SIG-M5 treated with dmso at 0.1 percent for 504 hours (cell line): ENCODE data around the gene LIPE.

Experiments used
- DNase-seq: peaks from one replicate; lab custom pipeline; 2025; ENCODE audit not compliant: unreplicated experiment; lab: John Stamatoyannopoulos, UW

LIPE gene

GRCh38 chr19:42445948-42446347, 18.8 kb upstream of the LIPE start:
- DNase-seq = no peak

DNA sequence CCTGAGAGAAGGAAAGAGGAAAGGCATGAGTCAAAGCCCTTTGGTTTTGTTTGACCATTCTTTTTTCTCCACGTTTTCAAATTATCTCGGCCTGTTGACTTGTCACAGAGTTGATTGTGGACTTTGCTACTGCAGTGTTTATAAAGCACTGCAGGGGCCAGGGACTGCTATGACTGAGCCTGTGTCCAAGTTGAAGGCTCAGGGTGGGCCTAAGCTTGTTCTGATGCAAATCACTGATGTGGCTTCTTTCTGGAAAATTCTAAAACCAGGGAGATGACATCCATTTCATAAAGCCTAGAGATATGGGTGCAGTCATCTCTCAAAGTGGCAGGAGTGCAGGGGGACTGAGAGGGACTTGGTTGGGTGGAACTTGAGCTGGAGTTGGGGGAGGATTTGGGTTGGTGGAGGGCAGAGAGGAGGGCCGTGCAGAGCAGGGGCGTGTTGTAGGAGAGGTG, 16.8 kb upstream of the LIPE start:
- no peak for DNase-seq

GRCh38 chr19:42442833-42443232, 15.6 kb upstream of the LIPE start, which contains the start of gene CXCL17:
TSS of gene CXCL17 (minus strand) at chr19:42442946. CDS start at chr19:42442832, 114 bp downstream.
- DNase-seq = no peak

GRCh38 chr19:42441049-42441445, 13.9 kb upstream of the LIPE start:
- no peak for DNase-seq

DNA sequence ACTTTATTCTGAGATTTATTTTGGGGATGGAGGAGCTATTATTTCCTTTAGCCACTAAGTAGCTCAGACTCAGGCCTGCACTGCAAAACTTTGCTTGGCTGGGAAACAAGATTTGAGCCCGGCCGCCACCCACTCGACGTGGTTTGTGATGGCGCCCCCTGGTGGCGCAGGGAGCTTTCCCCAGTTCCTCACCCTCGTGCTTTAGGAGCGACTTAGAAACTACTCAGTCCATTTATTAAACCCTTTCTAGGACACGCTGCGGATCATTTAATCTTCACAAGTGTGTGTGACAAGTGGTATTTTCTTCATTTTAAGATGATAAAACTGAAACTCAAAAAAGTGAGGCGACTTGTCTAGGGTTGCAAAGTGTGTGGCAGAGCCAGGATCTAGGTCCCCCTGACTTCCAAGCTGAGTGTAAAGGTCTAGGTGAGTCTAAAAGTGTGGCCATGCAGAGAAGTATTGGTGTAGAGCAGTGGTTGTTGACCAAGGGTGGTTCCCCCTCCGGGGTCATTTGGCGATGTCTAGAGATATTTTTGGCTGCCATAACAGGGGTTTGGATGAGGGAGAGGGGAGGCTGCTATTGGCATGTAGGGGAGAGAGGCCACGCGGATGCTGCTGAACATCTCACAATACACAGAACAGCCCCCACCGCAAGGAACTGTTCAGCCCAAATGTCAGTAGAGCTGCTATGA, 13.3 kb upstream of the LIPE start:
- peak; percentile 35 for DNase-seq

- no peak for DNase-seq
These were observed 8.8 kb upstream of the LIPE start for GRCh38 chr19:42436006-42436405.

DNA sequence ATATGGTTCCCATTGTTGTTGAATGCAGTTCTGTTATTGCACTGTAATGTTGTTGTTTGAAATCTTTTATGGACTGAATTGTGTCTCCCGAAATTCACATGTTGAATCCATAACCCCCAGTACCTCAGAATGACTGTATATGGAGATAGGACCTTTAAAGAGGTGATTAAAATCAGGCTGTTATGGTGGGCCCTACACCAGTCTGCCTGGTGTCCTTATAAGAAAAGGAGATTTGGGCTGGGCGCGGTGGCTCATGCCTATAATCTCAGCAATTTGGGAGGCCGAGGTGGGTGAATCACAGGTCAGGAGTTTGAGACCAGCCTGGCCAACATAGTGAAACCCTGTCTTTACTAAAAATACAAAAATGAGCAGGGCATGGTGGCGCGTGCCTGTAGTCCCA, 8.1 kb upstream of the LIPE start:
- no peak for DNase-seq

GRCh38 chr19:42433503-42434260, 6.5 kb upstream of the LIPE start:
- peak; percentile 59 for DNase-seq

- DNase-seq = no peak
These were observed 4.3 kb upstream of the LIPE start for GRCh38 chr19:42431486-42431885.

- no peak for DNase-seq
These were observed 1.5 kb upstream of the LIPE start for GRCh38 chr19:42428676-42429075.

GRCh38 chr19:42426643-42427042, 545 bp downstream of the LIPE start:
- no peak for DNase-seq

DNA sequence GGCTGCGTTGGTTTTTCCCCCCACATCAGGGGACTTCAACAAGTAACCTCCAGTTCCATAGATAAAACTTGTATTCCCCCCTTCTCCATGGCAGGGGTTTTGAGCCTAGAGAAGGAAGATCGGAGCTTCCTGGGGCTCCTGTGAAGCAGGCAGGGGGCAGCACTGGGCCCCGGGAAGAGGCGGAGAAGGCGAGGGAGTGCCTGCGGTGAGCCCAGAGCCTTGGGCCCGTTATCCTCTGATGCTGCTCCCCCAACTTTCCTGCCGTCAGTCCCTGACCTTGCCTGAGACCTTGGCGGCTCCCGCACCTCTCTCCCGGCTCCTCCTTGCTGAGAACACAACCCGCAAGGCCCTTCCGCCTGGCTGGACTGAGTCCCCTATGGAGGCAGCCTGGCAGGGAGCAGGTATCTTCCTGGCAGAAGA, 2.5 kb downstream of the LIPE start:
- no peak for DNase-seq

DNA sequence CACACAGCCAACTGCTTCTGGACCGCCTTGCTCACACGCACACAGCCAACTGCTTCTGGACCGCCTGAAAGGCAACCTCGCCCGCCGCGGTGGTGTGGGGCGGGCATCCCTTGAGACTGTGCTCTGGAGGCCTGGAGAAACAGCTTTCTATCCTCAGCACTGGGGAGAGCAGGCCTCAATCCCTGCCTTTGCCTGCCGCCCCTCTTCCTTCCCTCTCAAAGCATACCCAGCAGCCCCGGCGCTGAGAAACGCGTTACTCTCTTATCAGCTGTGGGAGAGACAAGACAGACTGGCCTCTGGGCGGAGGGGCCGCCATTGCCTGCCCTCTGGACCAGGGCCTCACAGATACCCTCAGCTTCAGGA, 2.9 kb downstream of the LIPE start:
- DNase-seq = no peak

GRCh38 chr19:42423462-42424344, 3.5 kb downstream of the LIPE start:
- no peak for DNase-seq

DNA sequence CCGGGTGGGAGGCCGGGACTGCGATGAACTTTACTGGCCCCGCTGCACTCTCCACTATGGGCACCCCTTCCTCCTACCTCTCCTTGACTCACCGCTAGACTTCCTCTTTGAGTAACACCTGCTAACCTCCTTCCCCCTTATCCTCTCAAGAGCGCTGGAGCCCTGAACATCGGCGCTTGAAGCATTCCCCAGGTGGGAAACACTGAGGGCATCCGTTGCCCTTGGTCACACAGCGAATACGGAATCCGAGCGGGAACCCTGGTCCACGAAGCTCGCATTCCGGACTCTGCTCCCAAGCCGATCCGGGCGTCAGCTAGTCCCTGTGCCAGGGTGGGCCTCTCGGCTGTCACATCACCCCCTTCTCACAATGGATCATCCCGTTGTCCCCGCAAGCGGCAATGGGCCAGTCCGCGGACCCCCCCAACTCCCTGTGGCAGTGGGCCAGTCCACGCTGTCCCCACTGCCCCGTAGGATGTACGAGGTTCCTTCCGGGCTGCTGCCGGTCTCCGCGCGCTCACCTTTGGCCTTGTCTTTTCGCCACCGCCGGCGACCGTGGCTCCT, 4.2 kb downstream of the LIPE start:
- no peak for DNase-seq

GRCh38 chr19:42422092-42422900, 4.9 kb downstream of the LIPE start:
- DNase-seq = no peak

DNA sequence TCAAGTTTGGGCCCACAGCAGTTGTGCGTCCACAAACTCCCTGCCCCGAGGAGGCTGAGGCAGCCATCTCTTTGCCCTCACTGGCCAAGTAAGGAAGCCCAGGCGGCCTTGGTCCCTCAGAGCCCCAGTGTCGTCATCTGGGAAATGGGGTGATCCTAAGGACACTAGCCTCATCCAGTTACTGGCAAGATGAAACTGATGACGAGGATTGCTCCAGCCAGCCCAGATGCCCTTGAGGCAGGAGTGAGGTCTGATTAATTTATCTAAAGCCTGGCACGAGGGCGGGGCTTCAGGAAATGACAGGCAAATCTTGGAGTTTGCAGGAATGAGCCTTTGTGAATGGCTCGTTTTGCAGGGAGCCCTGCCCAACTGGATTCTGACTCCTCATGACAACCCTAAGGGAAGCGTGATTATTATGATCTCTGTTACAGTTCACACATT, 5.6 kb downstream of the LIPE start:
- peak; percentile 44 for DNase-seq

- DNase-seq = no peak
These were observed 6.1 kb downstream of the LIPE start for GRCh38 chr19:42421101-42421500.

DNA sequence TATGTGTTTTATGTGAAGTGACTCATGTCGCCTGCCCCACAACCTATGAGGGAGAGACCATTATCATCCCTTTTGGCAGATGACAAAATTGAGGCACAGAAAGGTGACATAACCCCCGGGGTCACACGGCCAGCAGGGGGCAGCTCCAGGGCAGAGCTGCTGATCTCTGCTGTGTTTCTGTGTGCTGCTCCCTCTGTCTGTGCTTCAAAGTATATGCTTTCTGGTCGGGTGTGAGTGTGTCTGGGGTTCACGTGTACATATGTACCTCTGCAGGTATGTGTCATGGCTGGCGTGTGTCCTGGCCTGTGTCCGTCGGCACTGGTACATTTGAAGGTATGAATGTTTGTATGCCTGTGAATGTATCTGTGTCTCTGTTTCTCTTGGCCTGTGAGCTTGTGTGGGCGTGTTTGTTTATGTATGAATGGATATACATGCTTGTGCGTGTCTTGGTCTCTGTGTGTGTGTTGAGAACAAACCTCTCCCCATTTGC, 7.1 kb downstream of the LIPE start:
- peak; percentile 65 for DNase-seq

DNA sequence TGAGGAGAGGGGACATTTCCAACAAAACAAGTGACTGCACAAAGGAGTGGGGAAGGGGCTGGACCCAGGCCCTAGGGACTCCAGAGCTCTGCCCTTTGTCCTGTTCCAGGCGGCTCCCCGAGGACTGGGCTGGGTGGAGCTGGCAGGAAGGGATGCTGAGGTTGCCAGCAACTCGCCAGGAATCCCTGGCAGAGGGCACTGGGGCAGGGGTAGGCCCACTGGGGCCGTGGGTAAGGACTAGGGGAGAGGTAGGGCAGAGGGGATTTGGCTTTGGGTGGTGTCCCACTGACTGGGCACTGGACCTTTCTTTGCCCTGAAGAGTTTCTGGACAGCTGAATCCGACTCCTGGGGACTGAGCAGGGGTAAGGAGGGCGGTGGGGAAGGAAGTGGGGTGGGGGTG, 7.9 kb downstream of the LIPE start:
- no peak for DNase-seq
